RCC 7860 (cell line): ENCODE data around the gene SLC24A3.

ENCODE experiments used
- DNase-seq: peaks from one replicate; pipeline ENCODE4 v3.0.0-alpha.2; 2015; ENCODE audit warnings: low spot score
- FAIRE-seq: peaks from 2 replicates; lab custom pipeline; 2012; peaks lifted over from hg19 to GRCh38; lab: Jason Lieb, UNC

The SLC24A3 gene

DNA sequence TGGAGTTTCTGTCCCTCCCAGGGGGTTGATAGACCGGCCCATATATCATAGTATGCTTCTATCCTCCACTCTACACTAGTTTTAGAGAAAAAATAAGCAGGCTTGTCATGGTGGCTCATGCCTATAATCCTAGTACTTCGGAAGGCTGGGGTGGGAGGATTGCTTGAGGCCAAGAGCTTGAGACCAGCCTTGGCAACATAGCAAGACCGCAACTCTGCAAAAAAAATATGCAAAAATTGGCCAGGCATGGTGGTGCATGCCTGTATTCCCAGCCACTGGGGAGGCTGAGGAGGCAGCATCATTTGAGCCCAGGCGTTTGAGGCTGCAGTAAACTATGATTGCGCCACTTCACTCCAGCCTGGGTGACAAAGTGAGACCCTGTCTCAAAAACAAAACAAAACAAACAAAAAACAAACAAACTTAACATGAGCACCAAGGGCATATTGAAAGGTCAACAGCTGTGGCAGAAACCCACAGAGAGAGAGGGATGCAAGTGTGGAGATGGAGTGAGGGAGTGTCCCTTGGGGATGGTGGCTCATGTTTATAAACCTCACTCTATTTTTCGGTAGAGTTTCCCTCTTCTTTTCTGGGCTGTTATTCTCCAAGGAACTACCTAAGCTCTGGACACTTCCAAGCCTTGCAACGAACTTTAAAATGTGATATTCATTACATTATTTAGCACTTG lies 24.1 kb downstream of the SLC24A3 start:
- DNase-seq, result no peak
- no peak for FAIRE-seq

DNA sequence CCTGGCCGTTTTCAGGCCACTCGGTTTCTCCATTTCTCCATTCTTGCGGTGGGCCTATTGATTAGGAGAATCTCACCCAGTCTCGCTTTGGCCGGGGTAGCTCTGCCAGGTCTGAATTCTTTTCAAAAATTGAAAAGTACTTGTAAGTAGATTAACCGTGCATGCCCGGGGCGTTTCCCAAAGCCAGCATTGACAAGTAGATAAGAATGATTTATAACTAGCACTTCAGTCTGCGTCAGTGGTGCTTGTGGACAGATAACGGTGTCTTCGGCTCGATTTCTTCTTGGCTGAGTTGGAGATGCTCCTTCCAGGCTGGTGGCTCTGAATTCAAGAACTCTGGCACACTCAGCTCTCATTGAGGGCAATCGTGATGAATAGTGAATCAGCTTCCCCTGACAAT lies 29.0 kb downstream of the SLC24A3 start:
- no peak for FAIRE-seq

DNA sequence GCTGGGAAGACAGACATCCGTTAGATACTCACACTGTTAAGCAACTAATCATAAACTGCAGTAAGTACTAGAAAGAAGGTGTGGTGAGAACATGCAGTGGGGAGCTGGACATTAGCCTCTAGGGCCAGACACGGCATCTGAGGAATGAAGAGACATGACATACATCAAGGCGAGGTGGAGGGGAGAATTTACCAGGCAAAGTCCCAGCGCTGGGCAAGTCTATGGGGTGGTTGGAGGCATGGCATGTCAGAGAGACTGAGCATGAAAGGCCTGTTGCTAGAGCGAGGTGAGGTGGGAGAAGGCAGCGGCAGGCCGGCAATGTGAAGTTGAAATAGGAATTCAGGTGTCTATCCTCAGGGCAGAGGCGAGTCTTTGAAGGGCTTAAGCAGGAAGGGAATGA lies 31.8 kb downstream of the SLC24A3 start:
- FAIRE-seq (no peak), DNase-seq (no peak)

More for the DNA sequence above, 29.0 kb downstream of the SLC24A3 start:
- DNase-seq, result no peak

DNA sequence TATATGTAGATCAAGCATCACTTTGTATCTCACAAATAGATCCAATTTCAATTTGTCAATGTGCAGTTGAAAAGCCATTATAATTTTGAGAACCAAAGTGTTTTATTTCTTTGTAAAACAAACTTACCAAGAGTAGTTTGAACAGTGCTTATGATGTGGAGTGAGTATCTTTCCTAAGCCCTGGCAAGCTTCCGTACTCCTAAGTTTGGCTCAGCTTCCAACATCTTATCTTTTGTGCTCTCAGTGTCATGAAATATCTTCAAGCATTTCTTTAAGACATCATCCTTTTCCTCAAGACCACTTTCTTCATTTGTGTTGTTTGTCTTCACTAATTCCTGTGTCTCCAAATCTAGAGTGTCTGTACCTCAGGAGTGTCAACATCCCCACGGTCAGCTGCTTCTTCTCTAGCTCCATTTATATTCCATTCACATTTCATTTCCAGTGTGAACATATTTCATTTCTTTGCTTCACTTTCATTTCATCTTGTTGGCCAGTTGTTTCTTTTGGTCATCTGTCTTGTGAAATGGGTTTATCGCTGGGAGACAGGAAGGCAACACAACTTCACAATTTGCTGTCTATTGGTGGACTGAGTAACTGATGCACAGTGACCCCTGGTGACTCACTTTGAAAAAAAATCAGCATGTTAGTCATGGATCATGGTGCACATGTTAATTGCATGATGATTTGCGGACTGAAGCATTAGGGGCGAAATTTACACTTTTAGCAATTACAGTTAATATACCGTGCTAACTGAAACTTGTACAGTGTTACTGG lies 36.9 kb downstream of the SLC24A3 start:
- DNase-seq, result no peak
- no peak for FAIRE-seq

DNA sequence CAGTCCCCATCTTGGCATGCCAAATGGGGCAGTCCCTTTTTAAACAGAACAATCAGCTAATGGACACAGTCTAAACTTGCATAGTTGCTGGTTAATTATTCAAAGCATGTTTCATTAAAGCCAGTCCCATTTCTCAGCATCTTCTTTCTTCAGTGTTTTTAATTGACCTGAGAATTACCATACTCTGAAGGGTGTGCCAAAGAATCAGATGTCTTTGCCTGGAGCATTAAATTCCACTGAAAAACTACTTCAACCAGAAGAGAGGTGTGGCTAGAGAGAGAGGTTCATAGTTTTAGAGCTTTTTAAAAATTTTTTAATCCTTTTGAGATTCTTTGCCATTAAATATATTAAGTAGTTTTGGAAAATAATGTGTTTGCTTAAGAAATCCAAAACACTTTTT lies 37.9 kb downstream of the SLC24A3 start:
- DNase-seq (no peak), FAIRE-seq (no peak)

DNA sequence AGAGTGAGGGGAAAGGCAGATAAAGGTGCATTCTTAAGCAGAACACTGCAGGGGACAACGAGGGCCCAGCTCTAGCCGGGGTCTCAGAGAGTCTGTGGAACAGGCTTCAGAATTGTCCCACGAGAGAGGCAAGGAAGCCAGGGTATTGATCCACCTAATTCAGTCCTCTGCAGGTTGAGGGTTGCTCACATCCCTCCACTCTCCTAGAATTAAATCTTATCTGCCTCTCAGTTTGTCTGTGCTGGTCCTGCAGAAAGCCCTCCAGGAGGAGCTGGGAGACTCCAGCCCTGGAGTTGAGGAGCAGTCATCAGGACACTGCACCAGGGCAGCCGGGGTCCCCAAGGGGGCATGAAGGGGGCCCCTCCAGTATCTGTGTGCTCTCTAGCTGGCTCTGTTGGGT lies 39.1 kb downstream of the SLC24A3 start:
- DNase-seq (no peak), FAIRE-seq (no peak)

DNA sequence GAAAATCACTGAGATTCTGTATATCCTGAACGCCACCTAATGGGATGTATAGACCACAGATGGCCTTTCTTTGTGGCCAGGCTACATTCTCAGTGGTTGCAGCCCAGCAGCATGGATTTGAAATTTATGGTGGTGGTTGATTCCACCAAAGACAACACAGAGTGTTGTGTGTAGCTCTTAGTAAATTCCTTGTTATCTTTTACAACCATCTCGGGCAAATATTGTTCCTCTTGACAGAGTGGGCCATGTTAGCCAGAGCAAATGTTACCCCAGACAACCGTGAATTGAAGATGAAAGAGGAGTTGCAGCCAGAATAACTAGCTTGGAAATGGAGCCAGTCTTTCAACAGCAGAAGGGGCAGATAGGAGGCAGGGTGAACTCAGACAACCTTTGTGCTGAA lies 39.5 kb downstream of the SLC24A3 start:
- DNase-seq (no peak), FAIRE-seq (no peak)

DNA sequence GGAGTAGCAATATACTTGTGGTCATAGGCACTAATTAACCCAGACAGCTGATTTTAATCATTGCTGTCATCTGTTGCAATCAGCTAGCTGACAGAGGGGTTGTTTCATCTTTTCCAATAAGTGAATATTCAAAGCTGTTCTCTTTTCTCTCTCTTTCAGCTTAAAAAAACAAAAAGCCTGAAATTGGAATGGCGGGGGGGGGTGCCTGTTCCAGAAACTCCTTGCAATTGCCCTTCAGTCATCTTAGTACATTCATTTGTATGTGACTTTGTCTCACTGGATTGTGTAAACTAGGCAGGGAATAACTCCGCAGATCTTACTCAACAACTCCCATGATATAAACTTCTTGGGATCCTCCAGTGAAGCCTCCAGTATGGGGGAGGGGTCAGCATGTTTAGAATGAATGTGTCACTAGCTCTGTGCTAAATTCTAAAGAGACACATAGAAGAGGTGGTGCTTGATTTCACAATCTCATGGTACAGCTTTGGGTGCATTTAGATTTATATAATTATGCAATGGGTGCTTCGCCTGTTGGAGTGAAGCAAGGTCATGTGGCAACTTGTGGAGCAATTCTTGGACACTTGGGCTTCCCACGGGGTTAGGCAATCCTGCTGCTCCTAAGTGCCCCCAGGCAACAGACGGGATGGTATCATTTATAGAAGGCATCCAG lies 40.1 kb downstream of the SLC24A3 start:
- DNase-seq (no peak), FAIRE-seq (no peak)

DNA sequence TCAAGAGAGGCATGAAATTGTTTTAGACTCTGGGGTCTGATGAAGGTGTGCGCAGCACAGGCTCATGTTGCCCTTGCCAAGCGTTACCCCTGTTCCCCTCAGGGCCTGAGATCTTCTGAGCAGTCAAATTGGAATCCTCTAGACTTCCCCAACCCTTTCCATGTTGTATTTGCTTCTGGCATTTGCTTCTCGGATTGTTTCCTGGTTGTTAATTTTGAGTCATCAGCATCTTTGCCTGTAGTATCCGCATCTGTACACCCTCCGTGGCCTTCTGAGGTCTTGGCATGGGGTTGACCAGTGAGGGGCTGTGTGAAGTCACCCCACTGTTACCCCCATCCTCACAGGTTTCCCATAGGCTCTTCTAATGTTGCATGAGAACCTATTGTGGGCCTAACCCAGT lies 40.9 kb downstream of the SLC24A3 start:
- DNase-seq (no peak), FAIRE-seq (no peak)

DNA sequence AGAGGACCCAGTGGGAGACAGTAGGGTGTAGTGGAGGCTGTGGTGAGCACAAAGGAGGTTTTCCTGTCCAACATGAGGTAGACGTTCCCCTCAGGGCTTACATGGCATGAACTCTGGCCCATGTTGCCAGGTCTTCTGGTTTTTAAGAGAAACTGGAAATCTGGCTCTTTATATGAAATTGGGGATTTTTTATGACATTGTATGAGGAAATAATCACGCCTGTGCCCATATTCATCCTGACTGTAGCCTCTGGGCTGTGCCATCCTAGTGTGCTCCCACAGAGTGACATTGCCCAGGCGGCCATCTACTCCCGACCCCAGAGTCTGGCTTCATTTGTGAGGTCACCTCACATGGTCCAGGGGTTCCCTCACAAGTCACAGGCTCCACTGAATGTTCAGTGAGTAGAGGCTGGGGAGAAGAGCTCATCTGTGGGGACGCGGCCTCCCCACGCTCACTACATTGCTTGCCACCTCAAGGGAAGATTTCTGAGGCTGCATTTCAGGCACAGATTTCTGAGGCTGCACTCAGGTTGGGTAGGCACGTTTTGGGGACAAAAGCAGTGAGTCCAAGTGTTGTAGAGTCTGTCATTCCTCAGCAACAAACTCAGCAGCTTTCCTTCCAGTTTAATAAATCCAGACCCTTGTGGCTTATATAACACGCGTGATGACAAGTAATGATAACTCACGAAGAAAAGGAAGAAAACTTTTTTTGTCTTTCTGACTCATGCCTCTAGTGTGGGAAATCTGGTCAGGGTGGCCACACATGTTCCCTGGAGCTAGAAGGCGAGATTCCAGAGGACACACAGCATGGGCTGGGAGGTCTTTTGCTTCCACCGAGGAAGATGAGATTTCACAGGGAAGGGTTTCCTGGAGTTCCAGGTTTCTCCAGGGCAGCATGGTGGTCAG lies 41.7 kb downstream of the SLC24A3 start:
- DNase-seq (no peak), FAIRE-seq (no peak)

DNA sequence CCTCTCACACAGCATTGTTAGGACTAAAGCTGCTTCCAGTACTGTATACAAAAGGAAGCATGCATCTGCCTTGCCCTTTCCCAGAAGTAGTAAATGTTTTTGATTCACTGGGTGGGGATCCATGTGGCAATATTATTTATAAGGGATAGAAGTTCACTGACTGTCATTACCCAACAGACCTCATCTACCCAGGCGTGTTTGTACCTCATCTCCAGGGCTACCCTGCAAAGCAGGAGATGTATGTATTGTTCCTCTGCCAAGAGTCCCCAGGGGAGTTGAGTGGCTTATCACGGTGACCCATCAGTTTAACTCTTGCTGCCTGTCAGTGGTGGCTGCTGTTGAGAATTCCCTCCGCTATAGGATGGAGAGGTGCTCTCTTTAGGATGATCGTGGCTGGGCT lies 42.5 kb downstream of the SLC24A3 start:
- no peak for FAIRE-seq
- no peak for DNase-seq

DNA sequence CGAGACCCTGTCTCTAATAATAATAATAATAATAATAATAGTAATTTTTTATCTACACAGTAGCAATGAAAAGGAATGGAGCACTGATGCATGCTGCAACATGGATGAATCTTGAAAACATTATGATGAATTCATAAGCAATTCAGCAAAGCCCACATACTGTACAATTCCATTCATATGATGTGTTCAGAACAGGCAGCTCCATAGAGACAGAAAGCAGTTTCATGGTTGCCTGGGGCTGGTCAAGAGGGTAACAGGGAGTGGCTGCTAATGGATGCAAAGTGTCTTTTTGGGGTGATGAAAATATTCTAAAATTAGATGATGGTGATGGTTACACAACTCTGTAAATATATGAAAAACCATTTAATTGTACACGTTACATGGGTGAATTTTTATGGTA lies 43.6 kb downstream of the SLC24A3 start:
- FAIRE-seq (no peak), DNase-seq (no peak)

DNA sequence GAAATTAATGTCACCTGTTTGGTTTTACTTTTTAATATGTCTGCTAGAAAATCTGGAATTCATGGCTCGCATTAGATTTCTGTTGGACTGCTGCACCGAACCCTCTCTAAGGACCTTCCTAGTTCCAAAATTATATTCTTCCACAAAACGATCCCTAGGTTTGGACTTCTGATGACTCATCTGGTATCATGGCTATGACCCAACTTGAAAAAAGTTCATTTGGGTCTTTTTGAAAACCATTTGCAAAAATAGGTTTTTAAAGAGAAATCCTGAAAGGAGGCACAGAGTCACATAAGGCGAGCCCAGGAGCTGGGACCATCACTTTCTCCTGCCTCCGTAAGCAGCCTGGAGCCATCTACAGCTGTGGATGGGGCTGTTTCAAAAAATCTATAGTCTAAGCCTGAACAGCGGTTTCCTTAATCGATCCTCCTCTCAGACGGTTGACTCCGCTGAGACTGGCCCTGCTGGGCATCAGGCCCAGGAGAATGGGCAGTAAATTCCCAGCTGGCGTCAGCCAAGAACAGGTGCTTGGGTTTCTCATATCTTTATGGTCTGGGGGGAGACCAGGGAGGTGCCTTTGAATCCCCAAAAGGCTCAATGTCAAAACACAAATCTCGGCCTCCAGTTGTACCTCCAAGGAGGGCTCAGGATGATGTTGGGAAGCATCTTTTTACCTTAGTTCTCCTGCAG lies 44.6 kb downstream of the SLC24A3 start:
- FAIRE-seq (no peak), DNase-seq (no peak)

DNA sequence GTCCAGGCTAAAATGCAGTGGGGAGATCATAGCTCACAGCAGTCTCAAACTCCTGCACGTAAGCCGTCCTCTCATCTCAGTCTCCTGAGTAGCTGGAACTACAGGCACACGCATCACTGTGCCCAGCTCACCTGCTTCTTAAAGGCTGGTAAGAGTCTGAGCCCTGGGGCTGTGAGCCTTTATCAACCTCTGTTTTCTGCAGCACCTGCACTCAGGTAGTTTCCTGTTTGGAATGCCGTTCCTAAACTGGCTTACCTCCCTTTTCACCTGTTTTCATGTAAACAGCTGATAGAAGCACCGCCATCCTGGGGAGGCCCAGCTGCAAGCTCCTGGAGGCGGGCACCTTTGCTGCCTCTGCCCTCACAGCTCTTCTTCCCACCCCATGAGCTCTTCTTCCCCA lies 45.4 kb downstream of the SLC24A3 start:
- DNase-seq, result no peak
- FAIRE-seq, result no peak

DNA sequence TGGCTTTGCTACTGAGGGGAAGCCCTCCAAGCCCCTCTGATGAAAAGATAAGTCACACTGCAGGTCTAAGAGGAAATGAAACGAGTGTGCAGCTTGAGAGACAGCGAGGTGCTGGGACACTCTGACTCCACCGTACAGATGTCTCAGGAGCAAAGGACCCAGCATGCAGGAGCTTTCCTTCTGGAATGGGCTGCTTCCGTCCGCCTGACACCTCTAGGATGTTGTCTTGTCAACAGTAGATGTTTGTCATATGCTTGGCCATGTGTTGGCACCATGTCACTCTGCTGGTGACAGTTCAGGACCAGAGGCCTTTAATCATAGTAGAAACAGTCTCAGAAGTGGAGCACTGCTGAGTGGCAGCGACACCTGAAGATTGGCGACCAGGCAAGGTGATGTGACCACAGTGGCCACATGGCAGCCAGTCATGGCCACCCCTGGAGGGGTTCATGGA lies 46.7 kb downstream of the SLC24A3 start:
- FAIRE-seq, result no peak
- DNase-seq, result no peak

DNA sequence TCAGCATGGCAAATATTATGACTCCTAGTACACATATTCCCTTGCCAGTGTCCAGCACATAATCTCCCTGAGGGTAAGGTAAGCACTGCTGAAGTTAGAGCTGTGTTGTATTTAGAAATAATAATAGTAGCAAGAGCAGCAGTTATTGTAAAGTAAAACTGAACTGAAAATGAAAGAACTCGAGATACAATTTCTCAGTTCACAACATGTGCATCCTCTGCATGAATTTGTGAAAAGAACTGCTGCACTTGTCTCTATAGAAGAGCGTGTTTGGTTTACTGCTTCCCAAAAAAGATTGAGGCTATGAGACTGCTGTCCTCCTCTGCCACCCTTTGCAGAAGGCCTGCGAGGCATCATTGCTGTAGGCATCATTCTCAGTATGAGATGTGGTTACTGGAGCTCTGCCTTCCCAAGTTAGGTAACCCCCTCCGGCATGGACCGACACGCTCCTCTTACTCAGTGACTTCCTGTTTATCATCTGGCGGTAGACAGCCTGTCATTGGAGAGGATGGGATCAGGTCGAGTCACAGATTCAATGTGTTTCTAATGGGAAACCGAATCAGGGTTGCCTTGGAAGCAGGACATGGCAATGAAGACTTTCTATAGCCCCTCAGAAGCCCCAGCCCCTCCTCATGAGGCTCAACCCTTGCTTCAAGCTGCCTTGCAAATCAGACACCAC lies 48.1 kb downstream of the SLC24A3 start:
- DNase-seq (no peak), FAIRE-seq (no peak)

DNA sequence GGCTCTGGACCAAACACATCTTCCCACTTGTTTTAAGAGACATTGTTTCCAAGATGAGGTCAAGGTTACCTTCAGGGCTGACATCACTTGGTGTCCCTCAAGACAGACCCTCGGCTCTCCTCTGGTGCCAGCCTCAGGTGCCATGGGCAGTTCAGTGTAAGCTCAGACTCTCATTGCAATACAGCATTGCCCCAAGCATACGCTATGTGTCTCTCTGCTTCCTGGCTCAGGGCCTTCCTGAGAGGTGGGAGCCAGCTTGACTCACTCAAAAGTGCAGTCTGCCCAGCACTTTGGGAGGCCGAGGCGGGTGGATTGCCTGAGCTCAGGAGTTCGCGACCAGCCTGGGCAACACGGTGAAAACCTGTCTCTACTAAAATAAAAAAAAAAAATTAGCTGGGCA lies 51.7 kb downstream of the SLC24A3 start:
- no peak for DNase-seq
- no peak for FAIRE-seq

DNA sequence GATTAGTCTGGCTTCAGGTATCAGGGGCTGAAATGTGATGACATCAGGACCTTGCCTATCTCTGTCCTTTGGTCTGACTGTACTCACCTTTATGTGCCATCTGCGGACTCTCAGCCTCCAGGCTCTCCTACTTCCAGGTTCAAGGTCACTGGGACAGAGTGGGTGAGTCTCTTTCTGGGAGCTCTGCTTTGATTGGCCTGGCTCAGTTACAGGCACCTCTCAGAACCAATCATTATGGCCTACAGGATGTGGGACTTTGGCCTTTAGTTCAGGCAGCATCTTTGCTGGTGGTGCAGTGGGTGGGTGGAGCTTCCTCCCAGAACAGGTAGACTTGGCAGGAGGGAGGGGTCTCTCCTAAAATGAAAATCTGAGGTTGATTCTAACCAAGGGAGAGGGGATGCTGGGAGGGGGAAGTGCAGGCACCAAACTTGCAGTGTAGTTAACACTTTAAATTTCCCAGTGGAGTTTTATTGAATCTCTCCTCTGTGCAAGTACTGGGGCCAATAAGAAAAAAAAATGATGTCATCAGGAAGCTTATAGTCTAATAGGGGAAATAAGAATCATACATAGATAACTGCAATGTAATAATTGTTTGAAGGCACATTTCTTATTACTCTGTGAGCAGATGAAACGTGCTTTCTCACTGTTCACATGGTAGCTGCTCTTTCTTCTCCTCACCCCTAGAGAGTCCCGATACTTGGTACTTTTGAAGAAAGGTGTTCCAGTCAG lies 53.4 kb downstream of the SLC24A3 start:
- no peak for DNase-seq
- FAIRE-seq, result no peak

DNA sequence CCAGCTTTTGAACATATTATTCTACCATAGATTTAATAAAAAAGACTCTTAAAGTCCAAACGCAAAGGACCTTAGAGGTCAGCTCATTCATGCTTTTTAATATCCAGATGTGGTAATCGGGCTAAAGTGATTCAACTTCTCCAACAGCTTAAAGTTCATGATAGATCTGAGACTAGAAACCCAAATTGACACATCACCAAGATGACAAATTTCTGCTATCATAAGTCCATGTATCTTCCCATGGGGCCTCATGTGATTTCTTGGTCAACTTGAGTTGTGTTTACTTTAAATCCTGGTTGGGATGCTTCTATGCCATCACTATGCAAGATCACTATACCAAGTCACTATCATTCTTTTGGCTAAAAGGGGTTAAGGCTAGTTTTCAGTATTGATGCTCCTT lies 56.0 kb downstream of the SLC24A3 start:
- no peak for DNase-seq
- FAIRE-seq, result no peak
